ENCODE measurements around the gene LRCH4. TPM values are rescaled to one million over a fixed set of nuclear protein-coding genes. Genes with fewer than 3 reads are reported as not detected.
"Not testable (repeated sequence)": the region's sequence is repeated elsewhere in the genome, so short reads cannot be mapped to it uniquely, and the experiment has no call there.

LRCH4 gene
- total RNA-seq, 1 experiment from 2014 or later, result 4.6 TPM

- in situ Hi-C loops (cut with HindIII; ENCODE audit: low pct_unique_long_range_greater_than_20kb, low sequenced_read_pairs), result no loop called here
- no peak for DNase-seq (ENCODE audit: low read depth, low spot score)
These were observed 11.3 kb downstream of the LRCH4 start for GRCh38 chr7:100574362-100575205.

GRCh38 chr7:100573691-100574361 is 12.1 kb downstream of the LRCH4 start, which contains the start of gene SAP25:
SAP25 (minus strand) TSS chr7:100573900; CDS start chr7:100573742, 158 bp downstream.
- DNase-seq (ENCODE audit: low read depth, low spot score), result no peak
- in situ Hi-C loops (cut with HindIII; ENCODE audit: low pct_unique_long_range_greater_than_20kb, low sequenced_read_pairs), result no loop called here

- DNase-seq (ENCODE audit: low read depth, low spot score), result no peak
- in situ Hi-C loops (cut with HindIII; ENCODE audit: low pct_unique_long_range_greater_than_20kb, low sequenced_read_pairs), result no loop called here
These were observed 12.8 kb downstream of the LRCH4 start for GRCh38 chr7:100572949-100573675.

- no peak for DNase-seq (ENCODE audit: low read depth, low spot score)
- in situ Hi-C loops (cut with HindIII; ENCODE audit: low pct_unique_long_range_greater_than_20kb, low sequenced_read_pairs), result no loop called here
These were observed 13.5 kb downstream of the LRCH4 start for GRCh38 chr7:100572281-100572948.

- DNase-seq (ENCODE audit: low read depth, low spot score), result no peak
- in situ Hi-C loops (cut with HindIII; ENCODE audit: low pct_unique_long_range_greater_than_20kb, low sequenced_read_pairs), result no loop called here
These were observed 14.2 kb downstream of the LRCH4 start for GRCh38 chr7:100571829-100572116.

- no peak for DNase-seq (ENCODE audit: low read depth, low spot score)
- in situ Hi-C loops (cut with HindIII; ENCODE audit: low pct_unique_long_range_greater_than_20kb, low sequenced_read_pairs), result no loop called here
These were observed 14.7 kb downstream of the LRCH4 start for GRCh38 chr7:100570954-100571828.

- peak; percentile 46 for DNase-seq (ENCODE audit: low read depth, low spot score)
These were observed 16.8 kb downstream of the LRCH4 start for GRCh38 chr7:100568896-100569844.

GRCh38 chr7:100568176-100568895 is 17.6 kb downstream of the LRCH4 start:
- no peak for DNase-seq (ENCODE audit: low read depth, low spot score)
- in situ Hi-C loops (cut with HindIII; ENCODE audit: low pct_unique_long_range_greater_than_20kb, low sequenced_read_pairs), result no loop called here

More at GRCh38 chr7:100568896-100569844, 16.8 kb downstream of the LRCH4 start:
- in situ Hi-C loops (cut with HindIII; ENCODE audit: low pct_unique_long_range_greater_than_20kb, low sequenced_read_pairs), result no loop called here

GRCh38 chr7:100567751-100568175 is 18.2 kb downstream of the LRCH4 start:
- DNase-seq (ENCODE audit: low read depth, low spot score), result no peak

GRCh38 chr7:100567031-100567730 is 18.7 kb downstream of the LRCH4 start:
- in situ Hi-C loops (cut with HindIII; ENCODE audit: low pct_unique_long_range_greater_than_20kb, low sequenced_read_pairs), result no loop called here
- DNase-seq (ENCODE audit: low read depth, low spot score), result no peak

More at GRCh38 chr7:100567751-100568175, 18.2 kb downstream of the LRCH4 start:
- in situ Hi-C loops (cut with HindIII; ENCODE audit: low pct_unique_long_range_greater_than_20kb, low sequenced_read_pairs), result no loop called here

GRCh38 chr7:100566018-100566531 is 19.9 kb downstream of the LRCH4 start:
- in situ Hi-C loops (cut with HindIII; ENCODE audit: low pct_unique_long_range_greater_than_20kb, low sequenced_read_pairs), result no loop called here

GRCh38 chr7:100565133-100565571 is 20.8 kb downstream of the LRCH4 start:
- no peak for DNase-seq (ENCODE audit: low read depth, low spot score)
- in situ Hi-C loops (cut with HindIII; ENCODE audit: low pct_unique_long_range_greater_than_20kb, low sequenced_read_pairs), result no loop called here

More at GRCh38 chr7:100566018-100566531, 19.9 kb downstream of the LRCH4 start:
- DNase-seq (ENCODE audit: low read depth, low spot score), result no peak

- DNase-seq (ENCODE audit: low read depth, low spot score); in situ Hi-C loops (cut with HindIII; ENCODE audit: low pct_unique_long_range_greater_than_20kb, low sequenced_read_pairs): not testable (repeated sequence)
These were observed 21.5 kb downstream of the LRCH4 start for GRCh38 chr7:100564405-100564804.

GRCh38 chr7:100563809-100564400 is 22.0 kb downstream of the LRCH4 start:
- DNase-seq (ENCODE audit: low read depth, low spot score), result peak; percentile 79
- in situ Hi-C loops (cut with HindIII; ENCODE audit: low pct_unique_long_range_greater_than_20kb, low sequenced_read_pairs), result no loop called here
